Raji (cell line): ENCODE data around the gene EVPL.

Experiments
- POLR2A ChIP-seq: IDR thresholded peaks from 2 replicates; pipeline ENCODE4 v1.6.1; 2011; ENCODE audit warnings: low read depth, low read length, control low read depth; ENCODE audit not compliant: insufficient read depth

The EVPL gene

DNA sequence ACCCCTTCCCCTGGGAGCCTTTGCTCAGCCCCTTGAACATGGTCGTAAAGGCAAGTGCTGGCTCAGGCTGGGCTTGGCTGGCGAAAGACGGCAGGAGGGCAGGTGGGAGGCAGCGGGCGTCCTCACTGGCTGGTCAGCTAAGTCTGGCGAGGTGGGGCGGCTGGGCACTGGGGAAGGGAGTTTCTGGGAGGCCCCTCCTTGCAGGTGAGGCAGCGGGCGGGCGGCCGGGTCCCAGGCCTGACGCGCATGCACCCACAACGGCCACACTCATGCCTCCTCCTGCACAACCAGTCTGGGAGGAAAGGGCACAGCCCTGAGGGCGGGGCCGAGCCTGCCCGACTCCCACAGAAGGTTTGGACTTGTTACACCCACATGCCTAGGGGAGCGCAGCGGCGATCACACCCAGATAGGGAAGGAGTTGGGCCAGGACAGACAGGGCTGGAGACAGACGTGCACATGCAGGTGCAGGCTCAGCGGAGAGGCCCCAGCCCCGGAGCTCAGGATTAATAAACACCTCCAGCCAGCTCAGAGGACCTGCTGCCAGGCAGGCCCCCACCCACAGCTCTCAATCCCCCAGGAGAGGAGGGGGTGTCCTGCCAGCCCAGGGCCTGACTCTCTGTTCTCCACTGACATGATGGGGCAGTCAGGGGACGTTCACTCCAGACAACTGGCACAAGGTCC, at the start of gene EVPL:
Gene EVPL (minus strand): TSS at position 148 of the 681 bp plus-strand sequence. CDS start 108 bp downstream, at position 40.
- TF ChIP-seq POLR2A, result no peak

DNA sequence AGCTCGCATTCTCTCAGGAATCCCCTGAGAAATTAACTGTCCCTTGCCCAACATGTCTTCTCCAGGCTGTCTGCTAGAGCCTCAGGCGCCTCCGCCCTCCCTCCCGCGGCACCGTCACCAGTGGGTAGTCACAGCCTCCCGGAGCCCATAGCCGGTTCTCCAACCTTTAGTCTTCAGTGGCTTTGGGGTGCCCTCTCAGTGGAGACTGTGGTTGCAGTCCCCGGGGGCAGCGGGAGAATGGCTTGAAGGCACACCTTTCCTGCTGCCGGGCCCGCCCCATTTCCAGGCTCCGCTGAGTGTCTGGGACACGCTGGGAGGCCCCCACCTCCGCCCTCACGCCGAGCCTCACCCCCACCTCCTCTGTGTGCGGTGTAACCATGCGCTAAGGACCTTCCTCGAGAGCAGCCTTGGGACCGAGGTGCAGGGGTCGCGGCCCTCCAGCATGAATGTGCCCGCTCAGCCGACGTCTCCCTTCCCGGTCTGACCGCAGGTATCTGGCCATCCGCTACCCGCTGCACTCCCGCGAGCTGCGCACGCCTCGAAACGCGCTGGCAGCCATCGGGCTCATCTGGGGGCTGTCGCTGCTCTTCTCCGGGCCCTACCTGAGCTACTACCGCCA, 49.1 kb upstream of the EVPL start:
- no peak for TF ChIP-seq POLR2A

DNA sequence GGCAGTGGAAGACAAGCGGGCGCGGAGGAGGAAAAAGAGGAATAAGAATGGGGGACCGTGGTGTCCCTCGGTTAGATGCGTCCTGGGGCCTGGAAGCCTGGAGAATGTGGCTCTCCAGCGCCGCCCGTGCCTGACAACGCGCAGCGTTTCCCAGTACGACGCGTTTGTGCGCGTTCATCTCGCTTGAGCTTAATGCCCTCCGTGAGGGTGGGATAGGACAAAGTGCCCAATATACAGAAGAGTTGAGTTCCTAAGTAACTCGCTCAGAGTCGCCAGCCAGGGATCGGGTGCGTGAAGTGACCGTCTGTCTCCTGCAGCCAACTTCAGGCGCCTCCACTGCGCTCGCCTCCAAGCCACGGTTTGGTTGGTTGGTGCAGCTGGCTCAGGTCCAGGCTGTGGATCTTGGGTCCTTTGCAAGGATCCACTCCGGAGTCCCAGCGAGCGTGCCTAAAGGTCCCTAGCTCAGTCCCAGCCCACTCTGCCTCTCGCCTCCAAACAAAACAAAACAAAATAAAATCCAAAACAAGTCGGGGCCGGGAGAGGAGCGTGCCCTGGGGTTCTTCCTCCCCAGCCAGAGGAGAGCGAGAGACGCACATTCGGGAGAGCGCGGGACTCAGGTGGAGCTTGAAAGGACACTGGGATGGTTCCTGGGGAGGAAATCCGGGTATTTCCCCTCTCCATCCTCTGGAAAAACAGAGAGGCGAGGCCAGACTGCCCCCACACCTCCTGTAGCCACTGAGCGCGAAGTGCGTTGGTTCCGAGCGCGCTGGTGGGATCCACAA, 48.4 kb upstream of the EVPL start:
- TF ChIP-seq POLR2A, result no peak

DNA sequence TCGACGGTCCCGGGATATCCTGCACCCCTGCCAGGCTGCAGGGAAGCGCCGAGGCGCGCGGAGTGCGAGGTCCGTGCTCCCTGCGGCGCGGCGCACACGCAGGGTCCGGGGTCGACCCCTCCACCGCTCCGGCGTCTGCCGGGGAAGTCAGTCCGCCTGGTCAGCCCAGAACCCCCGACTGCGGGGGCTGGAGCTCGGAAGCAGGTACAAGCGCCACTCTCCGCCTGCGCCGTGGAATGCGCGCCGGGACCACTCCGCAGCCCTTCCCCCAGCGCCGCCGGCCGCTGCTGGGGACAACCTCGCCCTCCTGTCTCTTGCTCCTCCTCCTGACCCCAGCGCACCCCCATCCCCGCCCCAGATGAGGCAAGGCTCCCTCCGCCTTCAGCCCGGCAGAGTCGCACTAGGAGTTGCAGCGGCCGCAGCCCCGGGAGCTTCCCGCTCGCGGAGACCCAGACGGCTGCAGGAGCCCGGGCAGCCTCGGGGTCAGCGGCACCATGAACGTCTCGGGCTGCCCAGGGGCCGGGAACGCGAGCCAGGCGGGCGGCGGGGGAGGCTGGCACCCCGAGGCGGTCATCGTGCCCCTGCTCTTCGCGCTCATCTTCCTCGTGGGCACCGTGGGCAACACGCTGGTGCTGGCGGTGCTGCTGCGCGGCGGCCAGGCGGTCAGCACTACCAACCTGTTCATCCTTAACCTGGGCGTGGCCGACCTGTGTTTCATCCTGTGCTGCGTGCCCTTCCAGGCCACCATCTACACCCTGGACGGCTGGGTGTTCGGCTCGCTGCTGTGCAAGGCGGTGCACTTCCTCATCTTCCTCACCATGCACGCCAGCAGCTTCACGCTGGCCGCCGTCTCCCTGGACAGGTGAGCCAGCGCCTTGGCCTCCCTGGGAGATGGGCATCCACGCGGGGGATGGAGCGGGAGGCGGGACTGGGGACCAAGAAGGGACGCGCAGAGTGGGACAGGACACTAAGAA, 47.6 kb upstream of the EVPL start, which contains the start of gene GALR2:
Gene GALR2 (plus strand): TSS at position 392 of the 974 bp plus-strand sequence. CDS start 103 bp downstream, at position 495.
- TF ChIP-seq POLR2A, result no peak

DNA sequence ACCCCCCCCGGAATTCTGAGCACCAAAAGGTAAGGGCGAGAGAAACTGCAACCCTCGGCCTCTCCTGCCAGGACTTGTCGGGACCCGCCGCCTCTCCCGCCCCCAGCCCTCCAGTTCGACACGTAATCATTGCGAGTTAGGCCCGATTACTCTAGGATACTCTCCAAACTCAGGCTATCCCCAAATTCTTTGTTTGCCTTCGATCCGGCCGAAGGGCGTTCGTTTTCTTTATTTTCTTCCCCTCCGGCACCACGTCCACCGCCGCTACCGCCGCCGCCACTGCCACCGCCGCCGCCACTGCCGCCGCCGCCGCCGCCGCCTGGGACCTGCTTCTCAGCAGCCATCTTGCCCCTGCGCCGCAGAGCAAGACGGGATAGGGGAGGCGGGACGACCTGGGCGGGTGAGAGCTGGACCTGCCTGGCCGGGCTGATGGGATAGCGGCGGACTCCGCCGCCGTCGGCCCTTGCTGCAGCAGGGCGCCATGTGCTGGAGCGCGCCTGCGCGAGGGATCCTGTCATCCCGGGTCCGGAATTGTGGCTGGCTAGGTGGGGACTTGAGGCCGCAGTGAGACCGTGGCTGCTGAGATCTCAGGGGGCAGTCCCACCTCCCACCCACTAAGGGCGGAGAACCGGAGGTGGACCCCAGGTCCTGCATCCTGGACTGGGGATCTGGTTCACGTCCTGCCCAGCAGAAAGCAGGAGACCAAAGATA, 45.2 kb upstream of the EVPL start, which contains the start of gene SRP68:
Gene SRP68 (minus strand): TSS at position 370 of the 711 bp plus-strand sequence. CDS start 26 bp downstream, at position 344.
- TF ChIP-seq POLR2A, result peak; percentile 95

DNA sequence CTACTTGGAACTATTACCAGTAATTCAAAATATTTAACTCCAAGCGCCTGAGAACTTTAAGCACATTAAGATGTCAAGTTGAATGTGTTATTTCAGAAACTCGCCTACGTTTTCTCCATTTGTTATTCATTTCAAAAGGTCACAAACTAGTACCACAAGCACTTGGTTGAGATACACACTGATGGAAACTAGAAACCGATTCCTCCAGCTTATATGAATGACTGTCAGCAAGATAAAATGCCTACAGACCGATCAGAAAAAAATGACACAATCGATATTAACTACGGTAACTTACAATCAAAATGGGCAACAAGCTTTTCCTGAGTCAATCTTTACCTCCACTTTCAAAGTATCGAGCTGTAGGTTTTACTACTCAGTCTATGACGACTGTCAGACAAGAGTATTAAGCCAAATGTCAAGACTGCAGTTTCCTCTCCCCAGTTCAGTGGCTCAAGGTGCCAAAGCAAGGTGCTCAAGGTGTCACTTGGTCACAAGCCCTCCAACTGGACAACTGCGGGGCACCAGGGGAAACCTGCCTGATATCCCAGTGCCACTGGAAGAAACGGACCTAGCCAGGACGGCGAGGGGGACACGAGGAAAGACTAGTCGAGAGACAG, 44.5 kb upstream of the EVPL start:
- no peak for TF ChIP-seq POLR2A

DNA sequence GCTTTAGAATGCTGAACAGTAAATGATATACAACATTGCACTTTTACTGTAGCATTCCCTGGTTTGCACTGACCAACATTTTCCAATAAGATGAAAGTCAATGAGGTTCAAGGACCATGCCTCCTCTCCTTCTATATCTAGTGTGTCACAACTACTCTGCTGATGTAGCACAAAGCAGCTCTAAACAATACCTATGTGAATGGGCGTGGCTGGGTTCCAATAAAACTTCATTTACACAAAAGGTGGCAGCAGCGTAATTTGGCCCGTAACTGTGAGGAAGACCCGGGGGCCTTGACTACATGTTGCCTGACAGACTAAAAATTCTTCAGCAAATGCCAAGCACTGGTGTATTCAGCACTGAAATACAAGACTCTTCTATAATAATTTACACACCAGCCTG, 38.7 kb upstream of the EVPL start:
- TF ChIP-seq POLR2A, result no peak

DNA sequence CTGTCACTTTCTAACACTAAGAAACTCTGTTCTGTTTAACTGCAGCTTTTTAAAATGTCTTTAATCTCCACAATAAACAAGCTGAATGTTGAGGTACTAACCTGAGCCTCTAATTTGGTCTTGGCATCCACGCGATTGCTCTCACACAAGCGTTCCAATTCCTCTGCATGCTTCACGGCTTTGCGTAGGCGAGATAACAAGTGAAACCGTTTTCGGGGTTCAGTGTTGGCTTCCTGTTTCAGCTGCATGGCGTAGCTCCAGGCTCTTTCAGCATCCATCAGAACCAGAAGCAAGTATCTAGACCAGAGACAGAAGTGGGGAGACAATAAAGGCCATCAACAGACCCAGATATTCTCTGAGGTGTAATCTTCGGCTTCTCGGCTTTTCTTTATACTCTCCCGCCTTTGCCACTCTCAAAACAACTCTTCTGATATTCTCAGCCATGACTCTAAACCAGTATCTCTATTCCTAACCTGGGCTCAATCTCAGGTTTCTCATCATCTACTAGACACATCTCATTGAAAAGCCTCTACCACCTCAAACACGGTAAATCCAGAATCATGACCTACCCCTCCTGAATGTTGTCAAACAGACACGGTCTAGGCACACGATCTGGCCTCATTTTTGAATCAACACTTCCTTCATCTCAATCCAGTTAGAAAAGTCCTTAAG, 36.9 kb upstream of the EVPL start:
- no peak for TF ChIP-seq POLR2A

DNA sequence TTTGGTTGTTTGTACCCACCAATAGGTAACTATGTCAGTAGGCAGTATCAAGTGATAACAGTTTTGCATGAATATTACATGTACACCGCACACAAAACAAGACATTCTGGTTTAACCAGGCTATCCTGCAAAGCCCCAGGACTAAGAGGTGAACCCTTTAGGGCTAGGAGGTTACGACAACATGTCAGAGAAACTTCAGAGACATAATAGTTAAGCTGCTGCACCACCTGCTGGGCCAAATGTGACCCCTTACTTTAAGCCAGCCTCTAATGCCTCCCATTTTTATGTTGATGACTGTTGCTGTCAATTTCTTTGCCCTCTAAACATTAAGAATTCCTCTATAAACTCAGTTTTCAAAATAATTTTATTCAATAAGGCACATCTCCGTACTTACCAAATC, 29.8 kb upstream of the EVPL start:
- no peak for TF ChIP-seq POLR2A

DNA sequence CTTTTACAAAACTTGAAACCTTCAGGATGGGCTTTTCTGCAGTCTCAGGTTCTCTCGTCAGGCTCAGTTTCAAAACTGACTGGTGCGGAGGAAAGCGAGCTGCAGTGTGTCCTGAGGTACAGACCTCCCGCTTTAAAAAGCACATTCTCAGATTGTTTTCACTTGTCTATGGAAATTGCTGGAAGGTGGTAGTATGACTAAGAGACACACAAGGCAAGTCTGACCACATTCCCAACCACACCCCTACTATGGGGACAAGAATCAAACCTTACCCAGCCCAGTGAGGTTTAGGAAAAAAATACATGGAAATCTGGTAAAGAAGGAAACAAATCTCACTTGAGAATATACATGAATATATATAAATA, 27.0 kb upstream of the EVPL start:
- TF ChIP-seq POLR2A, result no peak

DNA sequence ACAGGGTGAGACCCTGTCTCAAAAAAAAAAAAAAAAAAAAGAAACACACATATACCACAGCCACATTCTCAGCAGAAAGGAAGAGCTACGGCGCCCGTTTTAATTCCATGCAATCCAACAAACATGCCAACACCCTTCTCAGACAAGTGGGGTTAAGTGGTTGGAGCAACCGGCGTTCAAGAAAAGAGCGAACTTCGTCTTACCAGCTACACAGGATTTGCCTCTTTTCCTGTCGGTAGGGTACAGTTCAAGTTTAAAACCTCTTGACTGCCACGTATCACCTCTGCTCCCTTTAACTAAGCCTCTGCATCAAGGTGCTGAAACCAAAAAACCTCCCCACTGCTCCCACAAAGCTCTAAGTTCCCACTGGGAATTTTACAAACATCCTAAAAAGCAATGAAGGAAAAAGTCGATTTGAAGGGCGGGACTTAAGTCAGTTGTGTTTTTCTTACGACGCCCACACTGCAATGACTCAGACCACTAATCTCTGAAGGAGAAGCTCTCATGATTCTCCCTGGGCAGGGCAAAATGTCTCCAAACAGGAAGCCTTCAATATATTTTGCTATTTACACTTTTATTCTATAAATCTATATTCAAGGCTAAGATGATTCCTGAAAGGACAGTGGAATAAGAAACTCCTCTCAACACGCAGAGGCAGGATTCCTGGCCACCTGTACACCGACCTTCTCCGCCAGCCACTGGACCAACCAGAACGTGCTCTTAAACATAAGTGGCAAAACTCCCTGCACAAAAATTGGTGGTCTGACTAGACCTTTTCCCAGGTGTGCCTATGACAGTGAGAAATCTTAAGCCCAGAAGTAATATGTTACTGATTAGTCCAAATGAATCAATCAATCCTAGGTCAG, 26.4 kb upstream of the EVPL start:
- TF ChIP-seq POLR2A, result no peak

DNA sequence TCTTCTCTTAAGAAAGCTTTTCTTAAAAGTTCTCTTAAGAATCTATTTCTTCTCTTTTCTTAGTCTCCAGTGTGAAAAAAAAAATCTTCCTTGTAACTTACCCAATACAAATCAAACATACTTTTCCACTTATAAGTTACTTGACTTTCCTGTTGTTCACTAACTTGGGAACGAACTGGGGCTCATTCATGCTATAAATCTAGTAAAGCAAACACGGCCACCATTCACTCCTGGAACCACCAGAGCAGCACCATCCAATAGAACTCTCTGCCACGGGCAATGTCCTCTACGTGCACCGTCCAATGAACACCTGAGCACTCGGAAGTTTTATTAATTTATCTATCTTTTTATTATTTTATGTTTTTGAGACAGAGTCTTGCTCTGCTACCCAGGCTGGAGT, 24.5 kb upstream of the EVPL start:
- TF ChIP-seq POLR2A, result no peak
